ENCODE data around the gene COL17A1.

GRCh38 chr10:104127411-104127810 is 41.7 kb upstream of the COL17A1 start:
- TF ChIP-seq EP300 (IDR thresholded peaks at IDR 0.05; ENCODE audit: borderline replicate concordance) (no peak), RAD21 (IDR thresholded peaks at IDR 0.05; ENCODE audit: low read depth) (peak; percentile 42; the same call in 1 of the 2 replicates), ZBTB7A (IDR thresholded peaks at IDR 0.05; ENCODE audit: low read depth) (no peak), CREB1 (IDR thresholded peaks at IDR 0.05; ENCODE audit: low read depth) (no peak), CEBPB (IDR thresholded peaks at IDR 0.05) (no peak), FOXM1 (IDR thresholded peaks at IDR 0.05; ENCODE audit: borderline replicate concordance, low read depth) (no peak), YY1 (IDR thresholded peaks at IDR 0.05; ENCODE audit: low read depth) (no peak)
- TF ChIP-seq, protein P1, sequence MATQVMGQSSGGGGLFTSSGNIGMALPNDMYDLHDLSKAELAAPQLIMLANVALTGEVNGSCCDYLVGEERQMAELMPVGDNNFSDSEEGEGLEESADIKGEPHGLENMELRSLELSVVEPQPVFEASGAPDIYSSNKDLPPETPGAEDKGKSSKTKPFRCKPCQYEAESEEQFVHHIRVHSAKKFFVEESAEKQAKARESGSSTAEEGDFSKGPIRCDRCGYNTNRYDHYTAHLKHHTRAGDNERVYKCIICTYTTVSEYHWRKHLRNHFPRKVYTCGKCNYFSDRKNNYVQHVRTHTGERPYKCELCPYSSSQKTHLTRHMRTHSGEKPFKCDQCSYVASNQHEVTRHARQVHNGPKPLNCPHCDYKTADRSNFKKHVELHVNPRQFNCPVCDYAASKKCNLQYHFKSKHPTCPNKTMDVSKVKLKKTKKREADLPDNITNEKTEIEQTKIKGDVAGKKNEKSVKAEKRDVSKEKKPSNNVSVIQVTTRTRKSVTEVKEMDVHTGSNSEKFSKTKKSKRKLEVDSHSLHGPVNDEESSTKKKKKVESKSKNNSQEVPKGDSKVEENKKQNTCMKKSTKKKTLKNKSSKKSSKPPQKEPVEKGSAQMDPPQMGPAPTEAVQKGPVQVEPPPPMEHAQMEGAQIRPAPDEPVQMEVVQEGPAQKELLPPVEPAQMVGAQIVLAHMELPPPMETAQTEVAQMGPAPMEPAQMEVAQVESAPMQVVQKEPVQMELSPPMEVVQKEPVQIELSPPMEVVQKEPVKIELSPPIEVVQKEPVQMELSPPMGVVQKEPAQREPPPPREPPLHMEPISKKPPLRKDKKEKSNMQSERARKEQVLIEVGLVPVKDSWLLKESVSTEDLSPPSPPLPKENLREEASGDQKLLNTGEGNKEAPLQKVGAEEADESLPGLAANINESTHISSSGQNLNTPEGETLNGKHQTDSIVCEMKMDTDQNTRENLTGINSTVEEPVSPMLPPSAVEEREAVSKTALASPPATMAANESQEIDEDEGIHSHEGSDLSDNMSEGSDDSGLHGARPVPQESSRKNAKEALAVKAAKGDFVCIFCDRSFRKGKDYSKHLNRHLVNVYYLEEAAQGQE (IDR thresholded peaks at IDR 0.05; ENCODE audit: low read depth): no peak

Data from Ishikawa (cell line).